SK-N-SH (cell line): ENCODE measurements around the gene MAP4K5. TPM values are rescaled to one million over a fixed set of nuclear protein-coding genes. Genes with fewer than 3 reads are reported as not detected.
A peak's percentile ranks its signal among the peaks of the same experiment; 100 is the strongest.

ENCODE experiments used
- CTCF ChIA-PET: fragments of 300-600, 350-600 bp; formaldehyde crosslinking; extraction: SDS; loops from one replicate; lab custom pipeline; 2021; lab: Yijun Ruan, JAX
- POLR2A ChIA-PET: fragments of 350-600 bp; sonication (Branson Sonifier 250); formaldehyde crosslinking; extraction: SDS; loops from one replicate; lab custom pipeline; 2020; ENCODE audit warnings: antibody characterized with exemption, inconsistent platforms; lab: Yijun Ruan, JAX
- DNase-seq: peaks from one replicate; pipeline ENCODE4 v3.0.0; 2012
- H2AFZ ChIP-seq: fragments of 200-600 bp; sonication (generic); 2 replicates; pipeline ENCODE4 v1.8.1; 2016; ENCODE audit warnings: antibody characterized with exemption, mild to moderate bottlenecking, low read depth
- H3F3A ChIP-seq: fragments of 200-600 bp; sonication (generic); replicated peaks from 2 replicates; pipeline ENCODE3; 2016; ENCODE audit warnings: antibody characterized with exemption, mild to moderate bottlenecking; ENCODE audit not compliant: insufficient read depth
- H3K27ac ChIP-seq, 2 experiments: fragments of 200-500 bp in 1 of 2; fragments of 200-600 bp in 1 of 2; sonication (Bioruptor generic) in 1 of 2; sonication (generic), shearing (Covaris generic) in 1 of 2; 2 replicates each; pipeline versions ENCODE4 v1.5.1 to v1.6.1; 2014 to 2016; ENCODE audit warnings: low read depth in 2 of 2, inconsistent platforms in 1 of 2, low read length in 1 of 2, mild to moderate bottlenecking in 1 of 2, mixed read lengths in 1 of 2
- H3K27me3 ChIP-seq: fragments of 200-600 bp; sonication (generic), shearing (Covaris generic); 2 replicates; pipeline ENCODE4 v1.6.1; 2016; ENCODE audit warnings: mixed run types; ENCODE audit not compliant: insufficient read depth
- H3K36me3 ChIP-seq, 2 experiments: fragments of 200-500 bp in 1 of 2; fragments of 200-600 bp in 1 of 2; sonication (Bioruptor generic) in 1 of 2; sonication (generic) in 1 of 2; replicated peaks in 1 of 2; 2 replicates each; pipeline versions ENCODE3 to v1.5.1; 2014 to 2016; ENCODE audit warnings: low read length in 1 of 2, mild to moderate bottlenecking in 1 of 2; ENCODE audit not compliant: insufficient read depth in 2 of 2, control insufficient read depth in 1 of 2
- H3K4me1 ChIP-seq, 2 experiments: fragments of 200-500 bp in 1 of 2; fragments of 200-600 bp in 1 of 2; sonication (Bioruptor generic) in 1 of 2; sonication (generic), shearing (Covaris generic) in 1 of 2; 2 replicates each; pipeline versions ENCODE4 v1.5.1 to v1.6.1; 2014 to 2016; ENCODE audit warnings: low read depth in 1 of 2, low read length in 1 of 2, mixed run types in 1 of 2; ENCODE audit not compliant: insufficient read depth in 2 of 2, control insufficient read depth in 1 of 2
- H3K4me2 ChIP-seq: fragments of 200-600 bp; sonication (generic), shearing (Covaris generic); 2 replicates; pipeline ENCODE4 v1.6.1; 2017; ENCODE audit warnings: mixed run types
- H3K4me3 ChIP-seq, 2 experiments: fragments of 200-500 bp in 1 of 2; fragments of 200-600 bp in 1 of 2; sonication (Bioruptor generic) in 1 of 2; sonication (generic), shearing (Covaris generic) in 1 of 2; 2 replicates each; pipeline versions ENCODE4 v1.5.1 to v1.8.1; 2014 to 2016; ENCODE audit warnings: low read depth in 2 of 2, inconsistent platforms in 1 of 2, low read length in 1 of 2, mild to moderate bottlenecking in 1 of 2, mixed read lengths in 1 of 2, moderate library complexity in 1 of 2
- H3K79me2 ChIP-seq: fragments of 200-600 bp; sonication (generic); 2 replicates; pipeline ENCODE4 v1.8.1; 2017; ENCODE audit warnings: mild to moderate bottlenecking; ENCODE audit not compliant: insufficient read depth
- H3K9ac ChIP-seq: fragments of 200-600 bp; sonication (generic); 2 replicates; pipeline ENCODE4 v1.6.1; 2017; ENCODE audit warnings: mixed run types
- H3K9me2 ChIP-seq: fragments of 200-600 bp; sonication (generic); 2 replicates; pipeline ENCODE4 v1.6.1; 2017; ENCODE audit warnings: mixed run types
- H3K9me3 ChIP-seq: fragments of 200-600 bp; sonication (generic); 2 replicates; pipeline ENCODE4 v1.6.1; 2017; ENCODE audit warnings: mixed run types, mild to moderate bottlenecking, moderate library complexity
- H4K20me1 ChIP-seq: fragments of 200-600 bp; sonication (generic); 2 replicates; pipeline ENCODE4 v1.6.1; 2017; ENCODE audit warnings: mild to moderate bottlenecking, mixed run types; ENCODE audit not compliant: insufficient read depth
- EP300 ChIP-seq, 2 experiments: IDR thresholded peaks; 2 replicates each; pipeline versions ENCODE4 v1.4.0 to v1.6.1; 2012; ENCODE audit warnings: borderline replicate concordance in 1 of 2, low read depth in 1 of 2, low read length in 1 of 2
- EZH2phosphoT487 ChIP-seq: fragments of 200-600 bp; sonication (generic); IDR thresholded peaks from 2 replicates; pipeline ENCODE4 v1.6.1; 2017; ENCODE audit warnings: low read depth, mixed run types, mild to moderate bottlenecking, antibody characterized with exemption, moderate library complexity, borderline replicate concordance
- FOSL2 ChIP-seq: IDR thresholded peaks from 2 replicates; pipeline ENCODE4 v1.4.0; 2012; ENCODE audit warnings: low read depth, mild to moderate bottlenecking, moderate library complexity, borderline replicate concordance
- FOXJ3 ChIP-seq: sonication (generic); formaldehyde crosslinking; IDR thresholded peaks from 2 replicates; pipeline ENCODE4 v1.5.1; 2020; ENCODE audit warnings: mild to moderate bottlenecking, missing genetic modification reagents
- GABPA ChIP-seq: IDR thresholded peaks from 2 replicates; pipeline ENCODE4 v1.4.0; 2012; ENCODE audit warnings: low read depth, mild to moderate bottlenecking
- GATA2 ChIP-seq: sonication (generic); formaldehyde crosslinking; IDR thresholded peaks from 2 replicates; pipeline ENCODE4 v1.5.0; 2020; ENCODE audit warnings: mild to moderate bottlenecking, missing genetic modification reagents
- JUND ChIP-seq: IDR thresholded peaks from 2 replicates; pipeline ENCODE4 v1.4.0; 2012
- NFIC ChIP-seq: IDR thresholded peaks from 2 replicates; pipeline ENCODE4 v1.4.0; 2012; ENCODE audit warnings: borderline replicate concordance
- POLR2AphosphoS5 ChIP-seq: IDR thresholded peaks from 2 replicates; pipeline ENCODE4 v1.6.1; 2012; ENCODE audit warnings: low read depth, low read length
- RCOR1 ChIP-seq: fragments of 150-350 bp; IDR thresholded peaks from 2 replicates; pipeline ENCODE4 v1.6.1; 2017; ENCODE audit warnings: antibody characterized with exemption, low read length
- RXRA ChIP-seq: IDR thresholded peaks from 2 replicates; pipeline ENCODE4 v1.4.0; 2012; ENCODE audit warnings: low read depth, mild to moderate bottlenecking, borderline replicate concordance
- SIN3A ChIP-seq: IDR thresholded peaks from 2 replicates; pipeline ENCODE4 v1.6.1; 2012; ENCODE audit warnings: low read depth, mild to moderate bottlenecking, low read length, moderate library complexity, borderline replicate concordance
- SMC3 ChIP-seq: IDR thresholded peaks from 2 replicates; pipeline ENCODE4 v1.6.1; 2012; ENCODE audit warnings: low read depth, low read length, improper control_type of control experiment
- YY1 ChIP-seq: IDR thresholded peaks from 2 replicates; pipeline ENCODE4 v1.4.0; 2012; ENCODE audit warnings: low read depth, mild to moderate bottlenecking
- ZBTB33 ChIP-seq: IDR thresholded peaks from 2 replicates; pipeline ENCODE4 v1.4.0; 2012; ENCODE audit warnings: low read depth, borderline replicate concordance
- WGBS: methylation state at CpG from one replicate; pipeline ENCODE4 v1.1.6; 2017; ENCODE audit warnings: low lambda C conversion rate; 5-methylcytosine and 5-hydroxymethylcytosine counted together
- polyA plus RNA-seq, 3 experiments: library from polyadenylated mRNA; depleted of rRNA; stranded (reverse); fragments of >200 nt; gene quantifications; 2 replicates each; pipeline ENCODE4 v1.2.3, GENCODE V29; 2012
- TF ChIP-seq, protein P1 (sequence below): IDR thresholded peaks from 2 replicates; pipeline ENCODE4 v1.6.1; 2012; ENCODE audit warnings: mild to moderate bottlenecking, low read depth, low read length, moderate library complexity
- TF ChIP-seq, protein P2 (sequence below): IDR thresholded peaks from 2 replicates; pipeline ENCODE4; 2012
- TF ChIP-seq, protein P3 (sequence below): fragments of 150-350 bp; IDR thresholded peaks from 2 replicates; pipeline ENCODE4 v1.6.1; 2016; ENCODE audit warnings: mild to moderate bottlenecking, low read depth, low read length

MAP4K5 gene
- polyA plus RNA-seq, 1 of the 3 experiments (the other 2 are of a cell fraction): 31.8 TPM

DNA sequence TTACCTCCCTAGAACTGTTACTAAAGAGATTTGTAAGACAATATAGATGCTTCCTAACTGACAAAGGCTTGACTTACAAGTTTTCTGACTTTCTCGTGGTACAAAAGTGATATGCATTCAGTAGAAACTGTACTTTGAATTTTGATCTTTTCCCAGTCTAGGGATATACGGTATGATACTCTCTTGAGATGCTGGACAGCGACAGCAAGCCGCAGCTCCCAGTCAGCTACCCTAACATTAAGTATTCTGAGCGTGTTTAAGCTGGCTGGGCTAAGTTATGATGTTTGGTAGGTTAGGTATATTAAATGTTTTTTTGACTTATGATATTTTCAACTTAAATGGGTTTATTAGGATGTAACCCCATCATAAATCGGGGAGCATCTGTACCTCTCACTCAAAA, 80.5 kb downstream of the MAP4K5 start:
- no peaks in the 10 kb centered on the region for H3K9me2 ChIP-seq
- peaks cover 12% of the 10 kb centered on the region for H4K20me1 ChIP-seq
- H3K27me3 ChIP-seq: no peaks in the 10 kb centered on the region
- TF ChIP-seq, protein P1, sequence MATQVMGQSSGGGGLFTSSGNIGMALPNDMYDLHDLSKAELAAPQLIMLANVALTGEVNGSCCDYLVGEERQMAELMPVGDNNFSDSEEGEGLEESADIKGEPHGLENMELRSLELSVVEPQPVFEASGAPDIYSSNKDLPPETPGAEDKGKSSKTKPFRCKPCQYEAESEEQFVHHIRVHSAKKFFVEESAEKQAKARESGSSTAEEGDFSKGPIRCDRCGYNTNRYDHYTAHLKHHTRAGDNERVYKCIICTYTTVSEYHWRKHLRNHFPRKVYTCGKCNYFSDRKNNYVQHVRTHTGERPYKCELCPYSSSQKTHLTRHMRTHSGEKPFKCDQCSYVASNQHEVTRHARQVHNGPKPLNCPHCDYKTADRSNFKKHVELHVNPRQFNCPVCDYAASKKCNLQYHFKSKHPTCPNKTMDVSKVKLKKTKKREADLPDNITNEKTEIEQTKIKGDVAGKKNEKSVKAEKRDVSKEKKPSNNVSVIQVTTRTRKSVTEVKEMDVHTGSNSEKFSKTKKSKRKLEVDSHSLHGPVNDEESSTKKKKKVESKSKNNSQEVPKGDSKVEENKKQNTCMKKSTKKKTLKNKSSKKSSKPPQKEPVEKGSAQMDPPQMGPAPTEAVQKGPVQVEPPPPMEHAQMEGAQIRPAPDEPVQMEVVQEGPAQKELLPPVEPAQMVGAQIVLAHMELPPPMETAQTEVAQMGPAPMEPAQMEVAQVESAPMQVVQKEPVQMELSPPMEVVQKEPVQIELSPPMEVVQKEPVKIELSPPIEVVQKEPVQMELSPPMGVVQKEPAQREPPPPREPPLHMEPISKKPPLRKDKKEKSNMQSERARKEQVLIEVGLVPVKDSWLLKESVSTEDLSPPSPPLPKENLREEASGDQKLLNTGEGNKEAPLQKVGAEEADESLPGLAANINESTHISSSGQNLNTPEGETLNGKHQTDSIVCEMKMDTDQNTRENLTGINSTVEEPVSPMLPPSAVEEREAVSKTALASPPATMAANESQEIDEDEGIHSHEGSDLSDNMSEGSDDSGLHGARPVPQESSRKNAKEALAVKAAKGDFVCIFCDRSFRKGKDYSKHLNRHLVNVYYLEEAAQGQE: peak; percentile 91
- TF ChIP-seq EZH2phosphoT487: no peak
- 97% methylated on average over 6 of the region's 6 CpGs for WGBS
- H3K9me3 ChIP-seq: no peaks in the 10 kb centered on the region
- H3K4me3 ChIP-seq: no peak overlapping the region
- H3K4me2 ChIP-seq: no peak overlapping the region
- H3K9ac ChIP-seq: no peak overlapping the region
- peaks cover 31% of the 10 kb centered on the region; the same call in 1 of the 2 replicates for H3K79me2 ChIP-seq
- CTCF ChIA-PET: interaction anchor here (1.3 kb wide), 1 partner anchor 131 kb away, joined by 3 read pairs; no protein-coding TSS in a partner anchor
- no peak overlapping the region for H2AFZ ChIP-seq
- H3K4me1 ChIP-seq: peaks cover 0 to 15% of the 10 kb centered on the region in 2 experiments; a peak in 3 of 4 replicates
- H3K27ac ChIP-seq: peak overlapping the region in 1 of 2 experiments; percentile 92; a peak in 2 of 4 replicates
- POLR2A ChIA-PET: no interaction called here
- peaks cover 55% of the 10 kb centered on the region for H3F3A ChIP-seq
- DNase-seq: no peak
- H3K36me3 ChIP-seq: peaks cover 67 to 87% of the 10 kb centered on the region in 2 experiments

DNA sequence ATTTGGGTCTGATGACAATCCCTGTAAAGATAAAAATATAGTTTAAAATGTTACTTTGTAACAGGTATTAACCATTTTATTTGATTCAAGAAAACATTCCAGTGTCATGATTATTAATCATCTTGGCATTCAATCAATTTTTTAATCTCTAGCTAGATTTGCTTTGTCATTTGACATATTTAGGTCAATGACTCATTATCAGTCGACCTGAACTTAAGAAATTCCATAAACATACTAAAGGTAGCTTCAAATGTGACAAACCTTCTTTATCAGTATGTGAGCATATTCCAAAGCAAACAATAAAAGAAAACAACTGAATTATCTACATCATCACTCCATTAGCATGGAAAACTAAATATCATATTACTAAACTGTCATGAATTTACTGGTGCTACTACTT, 84.9 kb downstream of the MAP4K5 start:
- H3K27me3 ChIP-seq: no peaks in the 10 kb centered on the region
- no peaks in the 10 kb centered on the region for H3K9me3 ChIP-seq
- TF ChIP-seq GATA2 (CRISPR knock-in tag): no peak
- no peak for TF ChIP-seq POLR2AphosphoS5
- no peak for TF ChIP-seq SMC3
- TF ChIP-seq GABPA: no peak
- TF ChIP-seq SIN3A: no peak
- TF ChIP-seq FOSL2: peak; percentile 29; the same call in 1 of the 2 replicates
- TF ChIP-seq FOXJ3 (CRISPR knock-in tag): no peak
- TF ChIP-seq RXRA: no peak
- TF ChIP-seq NFIC: peak; percentile 41; the same call in 1 of the 2 replicates
- 0 out of 4 replicates have a peak, but pooled peaks of 1 of the 2 experiments have one; percentile 10 for TF ChIP-seq EP300 (IDR thresholded peaks at IDR 0.05; ENCODE audit: borderline replicate concordance in 1 of 2, low read depth in 1 of 2, low read length in 1 of 2)
- TF ChIP-seq, protein P2, sequence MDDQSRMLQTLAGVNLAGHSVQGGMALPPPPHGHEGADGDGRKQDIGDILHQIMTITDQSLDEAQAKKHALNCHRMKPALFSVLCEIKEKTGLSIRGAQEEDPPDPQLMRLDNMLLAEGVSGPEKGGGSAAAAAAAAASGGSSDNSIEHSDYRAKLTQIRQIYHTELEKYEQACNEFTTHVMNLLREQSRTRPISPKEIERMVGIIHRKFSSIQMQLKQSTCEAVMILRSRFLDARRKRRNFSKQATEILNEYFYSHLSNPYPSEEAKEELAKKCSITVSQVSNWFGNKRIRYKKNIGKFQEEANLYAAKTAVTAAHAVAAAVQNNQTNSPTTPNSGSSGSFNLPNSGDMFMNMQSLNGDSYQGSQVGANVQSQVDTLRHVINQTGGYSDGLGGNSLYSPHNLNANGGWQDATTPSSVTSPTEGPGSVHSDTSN: peak; percentile 74
- TF ChIP-seq, protein P3, sequence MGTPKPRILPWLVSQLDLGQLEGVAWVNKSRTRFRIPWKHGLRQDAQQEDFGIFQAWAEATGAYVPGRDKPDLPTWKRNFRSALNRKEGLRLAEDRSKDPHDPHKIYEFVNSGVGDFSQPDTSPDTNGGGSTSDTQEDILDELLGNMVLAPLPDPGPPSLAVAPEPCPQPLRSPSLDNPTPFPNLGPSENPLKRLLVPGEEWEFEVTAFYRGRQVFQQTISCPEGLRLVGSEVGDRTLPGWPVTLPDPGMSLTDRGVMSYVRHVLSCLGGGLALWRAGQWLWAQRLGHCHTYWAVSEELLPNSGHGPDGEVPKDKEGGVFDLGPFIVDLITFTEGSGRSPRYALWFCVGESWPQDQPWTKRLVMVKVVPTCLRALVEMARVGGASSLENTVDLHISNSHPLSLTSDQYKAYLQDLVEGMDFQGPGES: no peak
- no peak for TF ChIP-seq YY1
- TF ChIP-seq JUND: peak; percentile 63
- TF ChIP-seq RCOR1: no peak
- no peak for TF ChIP-seq ZBTB33
- H2AFZ ChIP-seq: no peak overlapping the region
- peaks cover 30% of the 10 kb centered on the region for H3F3A ChIP-seq
- CTCF ChIA-PET: no interaction called here
- no peak overlapping the region for H3K9ac ChIP-seq
- WGBS: 5% methylated on average over 1 of the region's 1 CpG
- H3K79me2 ChIP-seq: peaks cover 28% of the 10 kb centered on the region; the same call in 1 of the 2 replicates
- H3K4me1 ChIP-seq: peaks cover 0 to 10% of the 10 kb centered on the region in 2 experiments; a peak in 3 of 4 replicates
- no peak overlapping the region for H3K4me3 ChIP-seq
- peaks cover 2% of the 10 kb centered on the region for H4K20me1 ChIP-seq
- H3K27ac ChIP-seq: peak overlapping the region in 1 of 2 experiments; percentile 30; a peak in 1 of 4 replicates
- H3K36me3 ChIP-seq: peaks cover 73 to 97% of the 10 kb centered on the region in 2 experiments
- POLR2A ChIA-PET: no interaction called here
- no peaks in the 10 kb centered on the region for H3K9me2 ChIP-seq
- no peak overlapping the region for H3K4me2 ChIP-seq
- DNase-seq: no peak
